Endodermal cell (in vitro differentiated cells): ENCODE measurements around the gene PLA1A. TPM values are rescaled to one million over a fixed set of nuclear protein-coding genes. Genes with fewer than 3 reads are reported as not detected.

Experiments used
- DNase-seq: peaks from one replicate; pipeline ENCODE4 v3.0.0-alpha.2; 2017
- H3K27ac ChIP-seq: 2 replicates; pipeline ENCODE4 v1.5.1; 2013; ENCODE audit warnings: mild to moderate bottlenecking, low read depth, low read length, moderate library complexity
- H3K27me3 ChIP-seq: 2 replicates; pipeline ENCODE4 v1.6.1; 2013; ENCODE audit warnings: mild to moderate bottlenecking, low read length, moderate library complexity; ENCODE audit not compliant: insufficient read depth, control insufficient read depth, poor library complexity, severe bottlenecking
- H3K36me3 ChIP-seq: 2 replicates; pipeline ENCODE4 v1.7.0; 2013; ENCODE audit warnings: mild to moderate bottlenecking, low read length, moderate library complexity; ENCODE audit not compliant: control insufficient read depth, insufficient read depth
- H3K4me1 ChIP-seq: one replicate; pipeline ENCODE4 v1.7.0; 2013; ENCODE audit warnings: low read length; ENCODE audit not compliant: control insufficient read depth, insufficient read depth
- H3K4me3 ChIP-seq: 2 replicates; pipeline ENCODE4 v1.5.1; 2013; ENCODE audit warnings: mild to moderate bottlenecking, low read length, moderate library complexity
- H3K9ac ChIP-seq: 2 replicates; pipeline ENCODE4 v1.6.1; 2013; ENCODE audit warnings: mild to moderate bottlenecking, low read length, moderate library complexity; ENCODE audit not compliant: poor library complexity, severe bottlenecking; ENCODE audit errors: extremely low read depth
- H3K9me3 ChIP-seq: 2 replicates; pipeline ENCODE4 v1.6.1; 2013; ENCODE audit warnings: mild to moderate bottlenecking, low read length, moderate library complexity; ENCODE audit not compliant: control insufficient read depth
- H3K27ac Mint-ChIP-seq: 2 replicates; pipeline ENCODE4 v1.8.0; 2020; ENCODE audit warnings: mixed read lengths
- H3K27me3 Mint-ChIP-seq: 2 replicates; pipeline ENCODE4 v1.8.0; 2021; ENCODE audit warnings: mild to moderate bottlenecking, mixed read lengths; ENCODE audit not compliant: insufficient read depth
- H3K36me3 Mint-ChIP-seq: 2 replicates; pipeline ENCODE4 v1.8.0; 2020; ENCODE audit warnings: low read depth, mixed read lengths
- H3K4me1 Mint-ChIP-seq: 2 replicates; pipeline ENCODE4 v1.8.0; 2020; ENCODE audit warnings: mixed read lengths
- H3K4me3 Mint-ChIP-seq: 2 replicates; pipeline ENCODE4 v1.8.0; 2020; ENCODE audit warnings: mild to moderate bottlenecking, moderate library complexity, mixed read lengths
- H3K9me3 Mint-ChIP-seq: 2 replicates; pipeline ENCODE4 v1.8.0; 2020; ENCODE audit warnings: mild to moderate bottlenecking, mixed read lengths
- CTCF ChIP-seq: fragments of 200-600 bp; sonication (generic); conservative IDR thresholded peaks from 2 replicates; pipeline ENCODE4 v1.5.0; 2021; ENCODE audit warnings: antibody characterized with exemption, mild to moderate bottlenecking
- WGBS, 2 experiments: methylation state at CpG; one replicate each; pipeline versions ENCODE4 v1.1.5 to v1.1.7; 2013; ENCODE audit warnings: missing lambda C conversion rate in 2 of 2, mixed read lengths in 1 of 2; ENCODE audit not compliant: insufficient coverage in 1 of 2, insufficient read length in 1 of 2; 5-methylcytosine and 5-hydroxymethylcytosine counted together
- total RNA-seq, 2 donors: library from RNA; stranded (reverse); fragmentation: NEBNext Ultra II Directional in 1 of 2; extraction: Animal tissue kit (Norgen Biotek cat#: 25700) in 1 of 2; gene quantifications; 2 replicates in 1 of 2; 3 replicates in 1 of 2; pipeline ENCODE4 v1.2.1, GENCODE V29; 2021

The PLA1A gene
- total RNA-seq, 2 donors from 2014 or later, result 2.4 to 5.3 TPM

DNA sequence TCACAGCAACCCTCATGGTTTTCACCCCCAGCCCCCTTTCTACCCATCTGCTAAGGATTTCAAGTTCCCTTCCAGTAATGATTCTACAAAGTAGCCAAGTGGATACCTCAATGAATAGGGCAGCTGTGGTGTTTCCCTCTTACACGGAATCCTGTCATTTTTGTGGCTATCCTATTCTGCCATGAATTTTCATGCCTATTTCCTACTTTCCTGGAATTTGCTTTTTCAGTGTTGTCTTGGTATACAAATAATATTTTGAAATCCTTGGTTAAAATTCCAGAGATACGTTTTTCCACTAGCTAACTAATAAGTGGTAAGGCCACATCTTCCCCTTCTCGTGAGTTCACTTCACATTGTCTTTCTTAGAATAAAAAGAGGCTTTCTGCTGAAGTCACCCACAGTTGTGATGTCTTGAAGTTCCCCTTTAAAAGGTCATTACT, 10.9 kb upstream of the PLA1A start:
- H3K36me3 Mint-ChIP-seq, result peaks cover 9% of the 10 kb centered on the region
- peaks cover 2% of the 10 kb centered on the region for H3K27me3 Mint-ChIP-seq
- H3K27me3 ChIP-seq, result no peaks in the 10 kb centered on the region
- no peak overlapping the region for H3K27ac Mint-ChIP-seq
- peaks cover 56% of the 10 kb centered on the region for H3K4me1 Mint-ChIP-seq
- peaks cover 8% of the 10 kb centered on the region for H3K9me3 ChIP-seq
- no peak for DNase-seq
- no peaks in the 10 kb centered on the region for H3K36me3 ChIP-seq
- H3K9ac ChIP-seq, result no peak overlapping the region
- TF ChIP-seq CTCF, result no peak
- H3K4me1 ChIP-seq, result peaks cover 15% of the 10 kb centered on the region
- H3K4me3 ChIP-seq, result no peak overlapping the region
- 74 to 76% methylated on average over 2 to 3 of the region's 3 CpGs for WGBS, 2 experiments
- no peak overlapping the region for H3K4me3 Mint-ChIP-seq
- H3K27ac ChIP-seq, result no peak overlapping the region
- peaks cover 4% of the 10 kb centered on the region for H3K9me3 Mint-ChIP-seq

DNA sequence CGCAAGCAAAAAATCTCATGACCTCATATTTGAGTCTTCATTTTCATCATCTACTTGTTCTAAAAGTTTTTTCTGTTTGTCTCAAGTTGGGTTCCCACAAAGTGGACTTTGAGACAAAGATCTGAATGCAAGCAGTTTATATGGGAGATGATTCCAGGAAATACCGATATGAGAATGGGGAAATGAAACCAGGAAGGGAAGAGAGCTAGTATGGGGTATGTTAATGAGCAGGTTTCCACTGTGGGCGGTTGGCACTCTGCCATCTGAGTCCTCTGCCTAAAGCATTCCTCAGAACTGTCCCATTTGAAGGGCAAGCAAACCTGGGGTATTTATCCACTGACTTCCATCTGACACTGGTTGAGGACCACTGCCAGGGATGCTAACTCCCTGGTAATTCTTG, 9.6 kb upstream of the PLA1A start:
- no peak for DNase-seq
- H3K9me3 Mint-ChIP-seq, result peaks cover 4% of the 10 kb centered on the region
- no peak overlapping the region for H3K4me3 Mint-ChIP-seq
- peaks cover 6% of the 10 kb centered on the region for H3K36me3 Mint-ChIP-seq
- Histone ChIP-seq H3K27me3 (no peaks in the 10 kb centered on the region), H3K4me1 (peaks cover 15% of the 10 kb centered on the region), H3K9ac (no peak overlapping the region), H3K4me3 (no peak overlapping the region), H3K9me3 (peaks cover 8% of the 10 kb centered on the region), H3K36me3 (no peaks in the 10 kb centered on the region), H3K27ac (no peak overlapping the region)
- no peak for TF ChIP-seq CTCF
- no peak overlapping the region for H3K27ac Mint-ChIP-seq
- H3K27me3 Mint-ChIP-seq, result no peaks in the 10 kb centered on the region
- H3K4me1 Mint-ChIP-seq, result peaks cover 60% of the 10 kb centered on the region
- 93 to 97% methylated on average over 3 of the region's 3 CpGs for WGBS, 2 experiments

- no peak overlapping the region for H3K27ac ChIP-seq
- Mint-ChIP-seq H3K4me1 (peaks cover 60% of the 10 kb centered on the region), H3K9me3 (peaks cover 4% of the 10 kb centered on the region), H3K36me3 (peaks cover 6% of the 10 kb centered on the region), H3K27me3 (no peaks in the 10 kb centered on the region), H3K27ac (peak overlapping the region; percentile 83), H3K4me3 (peak overlapping the region; percentile 24)
- H3K27me3 ChIP-seq, result no peaks in the 10 kb centered on the region
- peaks cover 15% of the 10 kb centered on the region for H3K4me1 ChIP-seq
- peak overlapping the region; percentile 37 for H3K4me3 ChIP-seq
- peaks cover 8% of the 10 kb centered on the region for H3K9me3 ChIP-seq
- WGBS, 2 experiments, result 64 to 80% methylated on average over 1 to 6 of the region's 6 CpGs
- DNase-seq, result peak; percentile 66
- TF ChIP-seq CTCF, result no peak
- H3K36me3 ChIP-seq, result no peaks in the 10 kb centered on the region
- no peak overlapping the region for H3K9ac ChIP-seq
Observed at GRCh38 chr3:119589102-119589773, 8.4 kb upstream of the PLA1A start.
